GM12878 (cell line): ENCODE data around the gene NAALADL2. TPM values are rescaled to one million over a fixed set of nuclear protein-coding genes. Genes with fewer than 3 reads are reported as not detected.

Source experiments
- ATAC-seq: fragments of 200-7000 bp; cut with Tn5 transposase; 3 replicates; pipeline ENCODE4 v1.9.1; 2020; ENCODE audit warnings: mild to moderate bottlenecking, moderate library complexity
- BruUV-seq: library from RNA; stranded (reverse); fragments of 400-500 nt; replicated peaks from 2 replicates; lab custom pipeline; 2021; lab: Mats Ljungman, UMichigan
- CTCF ChIA-PET: fragments of 300-600 bp; sonication (Branson Sonifier 250); formaldehyde crosslinking; extraction: SDS; loops from one replicate; lab custom pipeline; 2021; ENCODE audit warnings: inconsistent platforms; lab: Yijun Ruan, JAX
- POLR2A ChIA-PET: fragments of 350-600 bp; formaldehyde crosslinking; extraction: SDS; loops from one replicate; lab custom pipeline; 2021; ENCODE audit warnings: inconsistent platforms; lab: Charles Lee
- RAD21 ChIA-PET: fragments of 300-600 bp; sonication (Branson Sonifier 250); formaldehyde crosslinking; loops from one replicate; lab custom pipeline; 2023; ENCODE audit warnings: antibody characterized with exemption; ENCODE audit not compliant: unreplicated experiment; lab: Charles Lee
- SMC1A ChIA-PET: fragments of 300-600 bp; sonication (Branson Sonifier 250); formaldehyde crosslinking; loops from one replicate; lab custom pipeline; 2023; ENCODE audit not compliant: unreplicated experiment, uncharacterized antibody; lab: Charles Lee
- DNase-seq: peaks from one replicate; pipeline ENCODE4 v3.0.0-alpha.2; 2011; ENCODE audit warnings: low read depth, low spot score
- FAIRE-seq: peaks from 3 replicates; lab custom pipeline; 2011; peaks lifted over from hg19 to GRCh38; lab: Jason Lieb, UNC
- H2AFZ ChIP-seq: 2 replicates; pipeline ENCODE4 v1.6.0; 2011; ENCODE audit warnings: low read depth, low read length, control low read depth; ENCODE audit not compliant: control insufficient read depth
- H3K27ac ChIP-seq: 2 replicates; pipeline ENCODE4 v1.5.1; 2011; ENCODE audit warnings: control low read depth; ENCODE audit not compliant: control insufficient read depth, insufficient read depth
- H3K27me3 ChIP-seq, 2 experiments: replicated peaks in 1 of 2; 2 replicates each; pipeline versions ENCODE4 v1.6.0 to v1.6.1; 2011; ENCODE audit warnings: low read length in 1 of 2; ENCODE audit not compliant: control insufficient read depth in 2 of 2, insufficient read depth in 2 of 2
- H3K36me3 ChIP-seq, 2 experiments: 2 replicates each; pipeline ENCODE4 v1.5.1; 2011; ENCODE audit warnings: low read length in 1 of 2; ENCODE audit not compliant: control insufficient read depth in 2 of 2, insufficient read depth in 2 of 2
- H3K4me1 ChIP-seq: 2 replicates; pipeline ENCODE4 v1.6.1; 2011; ENCODE audit warnings: mild to moderate bottlenecking, low read length, moderate library complexity, mixed read lengths; ENCODE audit not compliant: control insufficient read depth, insufficient read depth
- H3K4me2 ChIP-seq: 2 replicates; pipeline ENCODE4 v1.6.0; 2011; ENCODE audit warnings: control low read depth; ENCODE audit not compliant: control insufficient read depth, insufficient read depth
- H3K4me3 ChIP-seq: fragments of 200-600 bp; sonication (generic); 2 replicates; pipeline ENCODE4 v1.5.1; 2016
- H3K79me2 ChIP-seq: 2 replicates; pipeline ENCODE4 v1.6.0; 2011; ENCODE audit warnings: low read length; ENCODE audit not compliant: control insufficient read depth, insufficient read depth
- H3K9ac ChIP-seq: 2 replicates; pipeline ENCODE4 v1.8.0; 2011; ENCODE audit warnings: low read length, control low read depth, mixed read lengths; ENCODE audit not compliant: control insufficient read depth, insufficient read depth
- H3K9me3 ChIP-seq: replicated peaks from 3 replicates; pipeline ENCODE4 v1.5.1; 2011; ENCODE audit warnings: mild to moderate bottlenecking, low read length; ENCODE audit not compliant: control insufficient read depth, insufficient read depth
- H4K20me1 ChIP-seq: 2 replicates; pipeline ENCODE4 v1.6.0; 2011; ENCODE audit not compliant: control insufficient read depth, insufficient read depth
- BACH1 ChIP-seq: fragments of 450-650 bp; IDR thresholded peaks from 2 replicates; pipeline ENCODE4 v1.6.1; 2017; ENCODE audit warnings: mild to moderate bottlenecking, borderline replicate concordance
- HSF1 ChIP-seq: fragments of 150-350 bp; IDR thresholded peaks from 2 replicates; pipeline ENCODE4 v1.6.1; 2014; ENCODE audit warnings: mild to moderate bottlenecking, low read depth, low read length
- JUNB ChIP-seq: IDR thresholded peaks from 2 replicates; pipeline ENCODE4 v1.6.1; 2016; ENCODE audit warnings: antibody characterized with exemption, mild to moderate bottlenecking
- PAX5 ChIP-seq: IDR thresholded peaks from 2 replicates; pipeline ENCODE4 v1.6.1; 2011; ENCODE audit warnings: low read depth, low read length, borderline replicate concordance
- RBBP5 ChIP-seq: fragments of 200-600 bp; sonication (generic); conservative IDR thresholded peaks from 2 replicates; pipeline ENCODE4 v1.6.1; 2016
- RCOR1 ChIP-seq: conservative IDR thresholded peaks from 2 replicates; pipeline ENCODE4 v1.6.1; 2012; ENCODE audit warnings: low read depth, low read length, improper control_type of control experiment
- RUNX3 ChIP-seq: IDR thresholded peaks from 2 replicates; pipeline ENCODE4 v1.6.1; 2012; ENCODE audit warnings: low read length, inconsistent platforms
- SUPT20H ChIP-seq: IDR thresholded peaks from 2 replicates; pipeline ENCODE4 v1.6.1; 2011; ENCODE audit warnings: low read depth, mild to moderate bottlenecking, low read length, moderate library complexity, borderline replicate concordance; ENCODE audit not compliant: control insufficient read depth
- TBL1XR1 ChIP-seq: IDR thresholded peaks from 2 replicates; pipeline ENCODE4 v1.6.1; 2012; ENCODE audit warnings: low read depth, low read length, improper control_type of control experiment
- YBX1 ChIP-seq: fragments of 450-650 bp; IDR thresholded peaks from 2 replicates; pipeline ENCODE4 v1.6.1; 2016; ENCODE audit warnings: antibody characterized with exemption
- ZNF207 ChIP-seq: fragments of 450-650 bp; IDR thresholded peaks from 2 replicates; pipeline ENCODE4 v1.6.1; 2014; ENCODE audit warnings: antibody characterized with exemption, mild to moderate bottlenecking, borderline replicate concordance
- ZNF592 ChIP-seq: fragments of 450-650 bp; IDR thresholded peaks from 2 replicates; pipeline ENCODE4 v1.6.1; 2017; ENCODE audit warnings: mild to moderate bottlenecking, moderate library complexity
- WGBS: methylation state at CpG from one replicate; pipeline ENCODE4 v1.1.6; 2016; ENCODE audit warnings: low lambda C conversion rate; ENCODE audit not compliant: insufficient replicate concordance, insufficient coverage; ENCODE audit errors: missing lambda C conversion rate; 5-methylcytosine and 5-hydroxymethylcytosine counted together
- in situ Hi-C: fragments of 300-500 bp; cut with MboI; formaldehyde crosslinking; loops from 9 replicates; pipeline ENCODE4 v1.14.3; 2018; ENCODE audit warnings: mixed read lengths
- intact Hi-C: fragments of 100-400 bp; cut with micrococcal nuclease; formaldehyde crosslinking; loops from one replicate; pipeline ENCODE4 v1.14.2; 2022; ENCODE audit not compliant: unreplicated experiment
- polyA plus RNA-seq, 11 experiments: library from polyadenylated mRNA; depleted of rRNA in 4 of 11; unstranded in 6 of 11; stranded (reverse) in 5 of 11; fragments of >200 nt; fragmentation: Nextera tagmentation in 4 of 11; fragmentation: Illumina TruSeq in 1 of 11; extraction: Ambion mirVana in 4 of 11; extraction: Trizol in 1 of 11; gene quantifications; 1 replicate in 1 of 11; 2 replicates in 10 of 11; pipeline versions ENCODE4 v1.2.1 to v1.2.3, GENCODE V29; 2011 to 2016; ENCODE audit warnings: inconsistent platforms in 2 of 11, missing spikeins in 2 of 11, low read depth in 1 of 11
- total RNA-seq, 4 experiments: library from RNA; depleted of rRNA in 3 of 4; stranded (reverse); fragments of >200 nt in 3 of 4; fragmentation: Illumina TruSeq in 1 of 4; extraction: Trizol in 1 of 4; gene quantifications; 2 replicates each; pipeline versions ENCODE4 v1.2.1 to v1.2.3, GENCODE V29; 2013 to 2021

NAALADL2 gene
- total and polyA plus RNA-seq, 10 of the 15 experiments (the other 5 are each of a cell fraction or from before 2014, with no cell fraction given), result 0.06 to 10.8 (median 0.46) TPM

- no peak overlapping the region for H3K9ac ChIP-seq
- BruUV-seq, result no TSS peak
- in situ Hi-C loops, result no loop called here
- intact Hi-C loops, result no loop called here
- no peaks in the 10 kb centered on the region for H3K79me2 ChIP-seq
- H3K4me1 ChIP-seq, result no peaks in the 10 kb centered on the region
- POLR2A ChIA-PET, result no interaction called here
- no peaks in the 10 kb centered on the region for H3K36me3 ChIP-seq
- DNase-seq (no peak), ATAC-seq (no peak), FAIRE-seq (no peak)
- TF ChIP-seq JUNB, result no peak
- no peak for TF ChIP-seq TBL1XR1
- TF ChIP-seq PAX5, result no peak
- TF ChIP-seq RUNX3, result no peak
- no peak for TF ChIP-seq SUPT20H
- no peak for TF ChIP-seq ZNF592
- TF ChIP-seq BACH1, result no peak
- no peak for TF ChIP-seq HSF1
- no peak for TF ChIP-seq RCOR1
- TF ChIP-seq RBBP5, result no peak
- no peak for TF ChIP-seq YBX1
- no peak for TF ChIP-seq ZNF207
- H3K4me3 ChIP-seq, result no peak overlapping the region
- no peak overlapping the region for H3K4me2 ChIP-seq
- CTCF ChIA-PET, result no interaction called here
- H3K27me3 ChIP-seq, result no peaks in the 10 kb centered on the region
- no peaks in the 10 kb centered on the region for H4K20me1 ChIP-seq
- H3K9me3 ChIP-seq, result no peaks in the 10 kb centered on the region
- 22% methylated on average over 5 of the region's 5 CpGs for WGBS
- RAD21 ChIA-PET, result no interaction called here
- H3K27ac ChIP-seq, result no peak overlapping the region
- H2AFZ ChIP-seq, result no peak overlapping the region
- SMC1A ChIA-PET, result interaction anchor here (1.0 to 1.1 kb wide), 2 partner anchors 9 kb away, joined by 3 read pairs; no protein-coding TSS in a partner anchor
Measured at GRCh38 chr3:175018946-175019727, 160.0 kb downstream of the NAALADL2 start.
